Neural cell (in vitro differentiated cells): ENCODE measurements around the gene ERICH6B.

Experiments used
- MXI1 ChIP-seq: fragments of 450-650 bp; conservative IDR thresholded peaks from 2 replicates; pipeline ENCODE4 v1.6.1; 2014; ENCODE audit warnings: antibody characterized with exemption, mild to moderate bottlenecking; ENCODE audit not compliant: poor library complexity, severe bottlenecking
- TAF1 ChIP-seq: IDR thresholded peaks from 2 replicates; pipeline ENCODE4 v1.6.1; 2012; ENCODE audit warnings: low read depth

GRCh38 chr13:45621950-45622349 is 6.4 kb upstream of the ERICH6B start:
- TF ChIP-seq TAF1 (no peak), MXI1 (no peak)
